Thyroid gland (tissue), 4 donors: Measurements from ENCODE around the gene PHF14. TPM values are rescaled to one million over a fixed set of nuclear protein-coding genes. Genes with fewer than 3 reads are reported as not detected.
A peak's percentile ranks its signal among the peaks of the same experiment; 100 is the strongest.

Experiments
- DNase-seq, 2 donors: peaks; one replicate each; pipeline ENCODE4 v3.0.0-alpha.2; 2019
- H3K27ac ChIP-seq, 3 donors: fragments of 200-600 bp; sonication (generic); 1 replicate in 2 of 3; 2 replicates in 1 of 3; pipeline ENCODE4 v1.5.1; 2016 to 2019; ENCODE audit warnings: mild to moderate bottlenecking in 1 of 3, moderate library complexity in 1 of 3
- H3K27me3 ChIP-seq: fragments of 200-600 bp; sonication (generic); one replicate; pipeline ENCODE4 v1.5.1; 2019
- H3K36me3 ChIP-seq, 2 donors: fragments of 200-600 bp; sonication (generic); one replicate each; pipeline ENCODE4 v1.5.1; 2016 to 2019
- H3K4me1 ChIP-seq, 2 donors: fragments of 200-600 bp; sonication (generic); one replicate each; pipeline ENCODE4 v1.5.1; 2017 to 2019
- H3K4me3 ChIP-seq, 3 donors: fragments of 200-600 bp; sonication (generic); replicated peaks in 1 of 3; 1 replicate in 2 of 3; 2 replicates in 1 of 3; pipeline ENCODE4 v1.5.1; 2016; ENCODE audit warnings: mild to moderate bottlenecking in 1 of 3
- H3K9me3 ChIP-seq: fragments of 200-600 bp; sonication (generic); one replicate; pipeline ENCODE4 v1.5.1; 2017
- POLR2A ChIP-seq, 2 donors: fragments of 450-650 bp; IDR thresholded peaks; one replicate each; pipeline ENCODE4 v1.6.1; 2017; ENCODE audit warnings: antibody characterized with exemption in 2 of 2, mild to moderate bottlenecking in 2 of 2, moderate library complexity in 1 of 2
- WGBS, 2 donors: methylation state at CpG; one replicate each; pipeline ENCODE4 v1.1.5; 2017; 5-methylcytosine and 5-hydroxymethylcytosine counted together
- intact Hi-C: fragments of 100-400 bp; cut with DNase I; formaldehyde crosslinking; loops from one replicate; pipeline ENCODE4 v1.15.1; 2023
- total RNA-seq, 4 donors: library from RNA; depleted of rRNA; stranded (reverse); fragments of >200 nt; gene quantifications; one replicate each; pipeline ENCODE4 v1.2.3, GENCODE V29; 2016
- TF ChIP-seq, protein P1 (sequence below), 6 experiments: fragments of 200-600 bp in 3 of 6; fragments of 450-650 bp in 3 of 6; sonication (generic) in 3 of 6; IDR thresholded peaks; one replicate each; pipeline ENCODE4 v1.5.1; 2016 to 2019; ENCODE audit warnings: antibody characterized with exemption in 6 of 6, mild to moderate bottlenecking in 2 of 6, inconsistent platforms in 1 of 6, moderate library complexity in 1 of 6

Gene PHF14
- total RNA-seq, 4 donors from 2014 or later = 30.9 to 46.3 (median 36.8) TPM

DNA sequence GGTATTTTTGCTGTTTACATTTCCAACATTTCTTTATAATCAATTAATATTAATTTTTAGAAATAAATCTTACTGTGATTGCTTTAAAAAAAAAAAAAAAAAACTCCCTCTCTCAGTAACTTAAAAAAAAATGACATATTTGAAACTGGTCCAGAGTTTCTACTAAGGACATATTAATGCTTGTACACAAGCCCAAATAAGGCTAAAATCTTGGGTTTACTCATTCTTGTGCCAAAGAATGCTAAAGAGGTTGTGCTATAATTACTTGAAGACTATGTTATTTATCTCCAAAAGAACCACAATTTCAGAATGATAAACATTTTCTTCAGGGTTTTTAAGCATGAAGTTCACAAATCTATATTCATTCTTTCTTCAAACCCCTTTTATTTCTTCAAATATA lies 39.4 kb upstream of the PHF14 start:
- Histone ChIP-seq H3K27me3 (no peaks in the 10 kb centered on the region), H3K4me1 (peaks cover 13 to 14% of the 10 kb centered on the region in 2 donors), H3K4me3 (no peak overlapping the region), H3K36me3 (peaks cover 19 to 27% of the 10 kb centered on the region in 2 donors), H3K9me3 (no peaks in the 10 kb centered on the region), H3K27ac (peak overlapping the region; percentile 20 to 69 (median 68))
- no peak for TF ChIP-seq POLR2A (IDR thresholded peaks at IDR 0.05)
- TF ChIP-seq, protein P1, sequence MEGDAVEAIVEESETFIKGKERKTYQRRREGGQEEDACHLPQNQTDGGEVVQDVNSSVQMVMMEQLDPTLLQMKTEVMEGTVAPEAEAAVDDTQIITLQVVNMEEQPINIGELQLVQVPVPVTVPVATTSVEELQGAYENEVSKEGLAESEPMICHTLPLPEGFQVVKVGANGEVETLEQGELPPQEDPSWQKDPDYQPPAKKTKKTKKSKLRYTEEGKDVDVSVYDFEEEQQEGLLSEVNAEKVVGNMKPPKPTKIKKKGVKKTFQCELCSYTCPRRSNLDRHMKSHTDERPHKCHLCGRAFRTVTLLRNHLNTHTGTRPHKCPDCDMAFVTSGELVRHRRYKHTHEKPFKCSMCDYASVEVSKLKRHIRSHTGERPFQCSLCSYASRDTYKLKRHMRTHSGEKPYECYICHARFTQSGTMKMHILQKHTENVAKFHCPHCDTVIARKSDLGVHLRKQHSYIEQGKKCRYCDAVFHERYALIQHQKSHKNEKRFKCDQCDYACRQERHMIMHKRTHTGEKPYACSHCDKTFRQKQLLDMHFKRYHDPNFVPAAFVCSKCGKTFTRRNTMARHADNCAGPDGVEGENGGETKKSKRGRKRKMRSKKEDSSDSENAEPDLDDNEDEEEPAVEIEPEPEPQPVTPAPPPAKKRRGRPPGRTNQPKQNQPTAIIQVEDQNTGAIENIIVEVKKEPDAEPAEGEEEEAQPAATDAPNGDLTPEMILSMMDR (IDR thresholded peaks at IDR 0.05) = no peak
- intact Hi-C loops = no loop called here
- DNase-seq = no peak

DNA sequence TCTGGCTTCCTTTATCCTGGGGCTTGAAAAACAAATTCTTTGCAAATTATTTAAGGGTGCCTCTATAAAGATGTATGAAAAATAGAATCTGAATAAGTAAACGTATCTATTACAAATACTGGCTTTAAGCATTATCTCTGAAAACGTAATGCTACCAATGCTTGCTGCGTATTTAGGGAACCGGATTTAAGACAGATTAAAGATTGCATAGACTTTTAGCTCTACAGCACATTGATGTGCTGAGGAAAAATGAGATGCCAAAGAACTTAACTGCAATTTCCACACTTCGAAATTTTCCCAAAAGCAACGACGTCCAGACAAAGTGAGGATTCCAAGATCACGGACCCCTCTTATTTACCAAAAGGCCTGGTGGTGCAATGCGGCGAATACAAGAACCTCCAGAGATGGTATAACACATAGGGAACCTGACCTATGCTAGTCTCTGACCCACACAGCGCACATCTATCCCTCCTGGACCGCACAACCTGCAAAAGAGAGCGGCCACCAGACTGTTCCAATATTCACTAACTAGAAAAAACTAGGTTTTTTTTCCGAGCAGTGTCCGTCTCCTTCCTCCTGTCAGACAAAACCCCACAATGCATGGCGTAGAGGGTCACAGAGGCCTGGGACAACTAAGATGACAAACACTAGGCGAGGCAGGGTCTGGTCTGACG lies 34.3 kb upstream of the PHF14 start:
- no peak for DNase-seq
- Histone ChIP-seq H3K36me3 (peaks cover 0 to 14% of the 10 kb centered on the region in 2 donors), H3K9me3 (no peaks in the 10 kb centered on the region), H3K27ac (peak overlapping the region; percentile 89 to 99 (median 97)), H3K27me3 (no peaks in the 10 kb centered on the region), H3K4me1 (peaks cover 13 to 14% of the 10 kb centered on the region in 2 donors), H3K4me3 (peak overlapping the region; percentile 60 to 94 (median 86))
- WGBS, 2 donors = 3% methylated on average over 18 of the region's 18 CpGs
- no peak for TF ChIP-seq POLR2A (IDR thresholded peaks at IDR 0.05)
- TF ChIP-seq, protein P1 (IDR thresholded peaks at IDR 0.05) = no peak
- intact Hi-C loops = no loop called here

DNA sequence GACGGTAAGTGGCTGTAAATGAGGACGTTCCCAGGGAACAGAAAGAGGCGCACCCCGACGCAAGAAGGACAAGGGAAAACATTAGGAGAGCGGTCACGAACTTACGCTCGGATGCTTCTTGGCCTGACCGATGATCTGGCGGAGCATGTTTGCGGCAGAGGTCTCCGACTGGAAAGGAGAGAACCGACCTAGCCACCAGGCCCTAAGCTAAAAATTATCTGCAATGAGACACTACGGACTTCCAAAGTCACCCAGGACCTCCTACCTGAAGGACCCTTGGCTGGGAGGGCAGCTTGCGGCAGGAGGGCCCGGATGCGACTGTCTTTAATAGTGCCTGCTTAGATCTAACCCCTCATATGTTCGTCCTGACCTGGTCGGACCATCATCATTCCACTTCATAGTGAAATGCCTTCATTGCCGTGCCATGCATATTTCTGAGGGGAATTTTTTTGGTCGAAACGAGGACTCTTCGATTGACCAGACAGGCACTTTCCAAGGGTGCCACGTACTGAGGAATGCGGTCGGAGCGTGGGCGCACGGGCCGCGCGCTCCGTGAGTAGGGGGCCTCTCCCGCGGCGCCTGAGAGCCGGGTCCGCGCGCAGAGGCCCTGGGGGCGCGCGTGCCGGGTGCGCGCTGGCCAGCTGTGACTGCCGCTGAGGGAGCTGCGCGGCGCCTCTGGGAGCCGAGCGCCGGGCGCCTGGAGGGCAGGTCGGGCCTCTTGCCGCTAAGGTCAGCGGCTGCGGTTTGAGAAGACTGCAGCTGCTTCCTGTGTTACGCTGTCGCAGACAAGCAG lies 33.6 kb upstream of the PHF14 start:
- Histone ChIP-seq H3K27ac (peak overlapping the region; percentile 89 to 99 (median 97)), H3K27me3 (no peaks in the 10 kb centered on the region), H3K9me3 (no peaks in the 10 kb centered on the region), H3K4me3 (peak overlapping the region; percentile 60 to 94 (median 86)), H3K4me1 (peaks cover 13 to 14% of the 10 kb centered on the region in 2 donors), H3K36me3 (peaks cover 0 to 14% of the 10 kb centered on the region in 2 donors)
- intact Hi-C loops = no loop called here
- peak; percentile 64 to 87 for TF ChIP-seq POLR2A (IDR thresholded peaks at IDR 0.05)
- TF ChIP-seq, protein P1 (IDR thresholded peaks at IDR 0.05) = no peak
- 0 to 1% methylated on average over 35 to 48 of the region's 61 CpGs for WGBS, 2 donors
- DNase-seq = peak; percentile 90

DNA sequence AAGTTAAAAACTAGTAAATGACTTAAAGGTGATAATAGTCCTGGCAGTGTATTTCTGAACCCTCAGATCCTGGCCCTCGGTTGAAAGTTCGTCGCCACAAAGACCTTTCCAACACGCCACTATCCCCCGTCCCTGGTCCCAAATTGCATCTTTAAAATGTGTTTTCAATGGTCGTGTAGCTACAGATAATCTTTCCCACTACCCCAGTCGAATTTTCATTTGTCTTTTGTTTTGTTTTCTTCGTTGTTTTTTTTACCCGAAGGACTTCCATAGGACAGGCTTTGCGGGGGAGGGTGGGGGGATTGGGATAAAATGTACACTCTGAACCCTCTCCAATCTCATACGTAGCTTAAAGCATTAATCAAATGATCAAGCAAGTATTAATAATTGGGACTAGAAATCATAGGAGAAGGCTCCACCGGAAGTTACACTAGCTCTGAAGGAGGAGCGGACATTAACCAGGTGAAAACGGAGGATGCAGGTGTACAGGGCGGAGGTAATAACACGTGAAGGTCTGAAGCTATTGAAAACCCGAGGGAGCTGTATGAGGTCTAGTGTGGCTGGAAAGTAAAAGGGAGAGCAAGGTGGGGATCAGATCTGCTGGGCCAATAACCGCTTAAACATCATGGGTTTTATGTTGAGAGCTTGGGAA lies 32.8 kb upstream of the PHF14 start:
- peak overlapping the region; percentile 89 to 99 (median 97) for H3K27ac ChIP-seq
- H3K4me1 ChIP-seq = peaks cover 10 to 13% of the 10 kb centered on the region in 2 donors
- H3K27me3 ChIP-seq = no peaks in the 10 kb centered on the region
- H3K9me3 ChIP-seq = no peaks in the 10 kb centered on the region
- WGBS, 2 donors = 23 to 25% methylated on average over 18 of the region's 18 CpGs
- H3K4me3 ChIP-seq = peak overlapping the region in 2 of 3 donors; percentile 48 to 86
- peaks cover 0 to 14% of the 10 kb centered on the region in 2 donors for H3K36me3 ChIP-seq
- intact Hi-C loops = no loop called here
- DNase-seq = no peak
- TF ChIP-seq, protein P1 (IDR thresholded peaks at IDR 0.05) = peak in 1 of 6 experiments; percentile 5
- TF ChIP-seq POLR2A (IDR thresholded peaks at IDR 0.05) = no peak
